NCI-H2081 treated with DMSO at 0.1 percent for 48 hours (cell line): ENCODE results near the gene RUNX2.

Source experiments
- DNase-seq: peaks from one replicate; lab custom pipeline; 2025; lab: John Stamatoyannopoulos, UW

Gene RUNX2

GRCh38 chr6:45589367-45589766, 261.2 kb downstream of the RUNX2 start:
- DNase-seq = no peak

GRCh38 chr6:45590226-45590625, 262.1 kb downstream of the RUNX2 start:
- no peak for DNase-seq

GRCh38 chr6:45590696-45591184, 262.6 kb downstream of the RUNX2 start:
- DNase-seq = no peak

- DNase-seq = no peak
These were observed 263.2 kb downstream of the RUNX2 start for GRCh38 chr6:45591306-45591705.

- DNase-seq = no peak
These were observed 263.8 kb downstream of the RUNX2 start for GRCh38 chr6:45591890-45592289.

DNA sequence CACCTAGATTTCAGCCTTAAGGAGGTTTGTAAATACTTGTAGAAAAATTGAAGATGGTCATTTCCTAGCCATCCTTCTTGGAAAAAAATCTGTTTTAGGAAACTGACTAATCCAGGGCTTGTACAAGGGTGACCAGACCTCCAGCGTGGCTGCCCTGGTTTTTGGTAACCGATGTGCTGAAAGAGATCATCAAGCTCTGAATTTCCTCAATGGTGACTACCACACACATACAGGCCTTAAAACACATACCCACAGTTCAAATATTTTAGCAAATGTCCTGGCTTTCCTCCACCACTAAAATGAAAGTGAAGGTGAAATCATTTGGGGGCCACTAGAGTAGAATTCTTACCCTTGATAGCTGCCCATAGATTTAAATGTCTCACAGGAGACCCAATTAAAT, 264.9 kb downstream of the RUNX2 start:
- no peak for DNase-seq

- no peak for DNase-seq
These were observed 267.1 kb downstream of the RUNX2 start for GRCh38 chr6:45595010-45595851.

- no peak for DNase-seq
These were observed 269.3 kb downstream of the RUNX2 start for GRCh38 chr6:45597424-45597823.

GRCh38 chr6:45599053-45599452, 270.9 kb downstream of the RUNX2 start:
- DNase-seq = no peak

- DNase-seq = no peak
These were observed 277.8 kb downstream of the RUNX2 start for GRCh38 chr6:45605971-45606370.

DNA sequence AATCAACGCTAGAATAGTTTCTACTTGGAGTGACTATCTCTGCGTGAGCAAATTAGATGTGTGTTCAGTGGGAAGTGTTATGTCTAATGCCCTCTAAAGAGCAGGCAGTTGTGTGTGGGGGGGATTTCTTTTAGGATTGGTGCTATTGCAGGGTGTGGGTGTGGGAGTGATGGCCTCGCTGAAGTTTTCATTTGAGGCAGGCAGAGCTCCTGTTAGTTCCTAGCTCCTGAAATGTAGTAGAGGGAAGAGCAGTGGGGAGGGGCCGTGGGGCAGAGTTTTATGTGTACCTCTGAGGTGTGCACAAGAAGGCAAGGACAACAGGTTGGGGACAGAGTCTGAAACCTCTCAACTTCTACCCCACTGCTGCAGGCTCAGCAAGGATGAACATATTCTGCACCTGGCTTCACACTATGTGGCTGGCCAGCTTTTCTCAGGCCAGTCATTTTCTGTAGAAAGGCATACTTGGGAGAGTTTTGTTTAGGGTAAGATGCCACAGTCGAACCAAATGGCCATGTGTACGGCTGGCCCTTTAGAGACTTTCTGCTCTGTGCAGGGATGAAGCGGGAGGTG, 278.8 kb downstream of the RUNX2 start:
- DNase-seq = no peak

DNA sequence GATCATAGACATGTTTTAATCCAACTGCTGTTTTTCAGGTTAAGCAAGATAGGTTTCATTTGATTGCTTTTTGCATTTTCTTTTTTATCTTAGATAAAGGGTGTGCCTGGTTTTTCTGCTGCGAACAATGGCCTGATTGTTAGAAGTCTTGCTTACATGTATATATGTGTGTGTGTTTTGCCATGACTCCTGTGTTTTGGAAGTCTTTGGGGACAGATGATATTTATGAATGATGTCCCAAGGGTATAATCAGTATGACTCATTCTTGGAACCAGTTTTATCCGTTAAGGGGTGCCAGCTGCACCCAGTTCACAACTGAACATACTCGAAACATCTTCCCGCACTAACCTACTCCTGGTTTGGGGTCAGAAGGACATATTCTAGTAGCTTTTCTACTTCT, 279.7 kb downstream of the RUNX2 start:
- DNase-seq = no peak

DNA sequence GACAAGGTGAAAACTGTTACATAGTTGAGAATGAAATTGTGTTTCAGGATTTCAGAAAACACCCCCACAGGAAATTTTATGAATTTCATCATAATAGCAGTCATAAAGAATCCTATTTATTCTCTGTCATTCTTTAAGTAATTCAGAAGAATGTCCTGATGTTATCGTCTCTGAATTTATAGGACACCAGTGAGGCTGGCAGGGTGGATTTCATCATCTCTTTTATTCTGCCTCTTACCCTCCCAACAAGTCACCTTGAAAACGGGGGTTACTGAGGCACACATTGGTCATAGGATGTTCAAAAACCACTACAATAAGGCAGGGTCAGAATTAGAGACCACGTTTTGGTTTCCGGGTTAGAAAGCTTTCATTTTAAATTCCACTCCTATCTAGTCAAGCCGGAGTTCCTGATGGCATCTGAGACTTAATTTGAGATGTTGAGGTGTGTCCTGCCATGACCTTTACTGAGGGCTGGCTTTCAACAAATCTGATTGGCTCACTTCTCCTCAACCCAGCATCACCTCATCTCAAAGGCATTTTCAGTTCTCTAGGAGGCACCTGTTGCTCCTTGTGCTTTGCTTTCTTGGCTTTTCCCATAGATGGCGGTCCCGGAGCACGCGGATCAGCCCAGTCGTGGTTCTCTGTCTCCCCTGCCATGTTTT, 280.3 kb downstream of the RUNX2 start:
- DNase-seq = no peak

- DNase-seq = no peak
These were observed 281.1 kb downstream of the RUNX2 start for GRCh38 chr6:45609141-45609638.

DNA sequence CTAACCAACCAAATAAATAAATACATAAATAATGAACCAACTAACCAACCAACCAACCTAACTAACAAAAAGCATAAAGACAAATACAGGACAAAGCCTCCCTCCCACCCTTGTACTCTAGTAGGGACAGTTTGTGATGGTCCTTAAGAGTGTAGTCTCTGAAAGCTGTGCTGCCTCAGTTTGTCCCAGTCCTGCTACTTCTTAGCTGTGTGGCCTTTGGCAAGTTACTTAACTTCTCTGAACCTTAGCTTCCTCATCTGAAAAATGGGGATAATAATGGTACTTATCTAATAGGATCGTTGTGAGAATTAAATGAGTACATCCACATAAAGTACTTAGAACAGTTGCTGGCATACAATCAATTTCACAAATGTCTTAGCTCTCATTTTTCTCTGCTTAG, 282.2 kb downstream of the RUNX2 start:
- no peak for DNase-seq

GRCh38 chr6:45610832-45611231, 282.7 kb downstream of the RUNX2 start:
- no peak for DNase-seq

DNA sequence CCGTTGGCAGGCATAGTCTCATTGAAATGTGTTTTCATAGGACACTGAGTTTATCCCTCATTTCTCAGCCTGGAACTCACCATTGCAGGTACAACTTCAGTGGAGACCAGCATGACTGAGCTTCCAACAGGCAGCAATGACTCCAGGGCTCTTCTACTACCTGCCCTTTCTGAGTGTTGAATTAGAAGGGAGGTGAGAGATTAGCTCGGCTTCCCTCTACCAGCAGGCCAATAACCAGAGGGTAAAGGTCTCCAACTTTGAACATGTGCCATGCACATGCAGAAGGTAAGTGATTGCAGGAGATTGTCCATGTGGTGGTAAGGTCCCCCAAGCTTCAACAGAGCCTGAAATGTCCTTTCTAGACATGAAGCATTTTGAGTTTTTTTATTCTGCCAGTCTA, 283.4 kb downstream of the RUNX2 start:
- DNase-seq = no peak

- no peak for DNase-seq
These were observed 285.5 kb downstream of the RUNX2 start for GRCh38 chr6:45613656-45614055.

DNA sequence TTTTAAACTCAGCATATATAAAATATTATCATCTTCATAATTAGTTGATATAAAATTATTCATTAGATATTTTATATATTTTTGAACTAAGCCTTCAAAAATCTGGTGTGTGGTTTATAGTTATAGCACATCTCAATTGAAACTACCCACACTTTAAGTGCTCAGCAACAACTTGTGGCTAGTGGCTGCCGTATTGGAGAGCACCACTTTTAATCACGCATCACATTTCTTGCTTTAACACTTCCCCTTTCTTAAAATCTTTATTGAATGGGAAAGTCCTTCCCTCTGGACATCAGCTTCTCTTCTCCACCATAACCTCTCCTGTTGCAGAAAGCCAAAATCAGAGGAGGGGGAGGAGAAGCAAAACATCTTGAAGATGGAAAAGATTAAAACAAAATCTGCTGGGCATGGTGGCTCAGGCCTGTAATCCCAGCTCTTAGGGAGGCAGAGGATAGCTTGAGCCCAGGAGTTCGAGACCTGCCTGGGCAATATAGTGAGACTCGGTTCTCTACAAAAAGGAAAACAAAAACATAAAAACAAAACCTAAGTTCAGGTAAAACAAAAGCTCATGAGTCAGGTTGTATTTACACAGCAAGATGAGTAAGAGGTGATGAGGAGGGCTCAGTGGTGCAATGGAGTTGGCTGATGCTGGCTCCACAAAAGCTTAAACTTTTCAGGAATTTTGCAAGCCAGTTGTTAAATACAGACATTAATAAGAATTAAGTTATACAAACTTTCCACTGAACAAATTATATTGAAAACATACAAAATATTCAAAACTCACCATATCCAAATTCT, 286.6 kb downstream of the RUNX2 start:
- DNase-seq = no peak

GRCh38 chr6:45616209-45616608, 288.1 kb downstream of the RUNX2 start:
- DNase-seq = no peak

DNA sequence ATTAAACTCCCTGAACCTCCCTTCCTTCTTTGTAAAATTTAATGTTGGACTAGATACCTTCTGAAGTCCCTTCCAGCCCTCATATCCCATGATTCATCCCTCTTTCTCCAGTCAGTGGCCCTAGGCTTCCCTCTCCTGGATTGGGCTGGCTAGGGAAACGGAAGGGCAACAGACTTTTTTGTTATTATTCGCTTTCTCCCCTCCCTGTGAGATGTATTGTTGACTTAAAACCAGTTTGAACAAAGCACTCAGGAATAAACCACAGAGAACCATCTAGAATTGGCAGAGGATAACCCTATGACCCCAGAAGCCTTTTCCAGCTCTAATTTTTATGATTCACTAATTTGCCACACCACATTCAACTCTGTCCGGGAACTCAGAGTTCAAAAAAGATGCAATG, 289.3 kb downstream of the RUNX2 start:
- no peak for DNase-seq

GRCh38 chr6:45618259-45618658, 290.1 kb downstream of the RUNX2 start:
- DNase-seq = no peak
